Erythroblast (primary cell): ENCODE data around the gene ITPK1.

Experiments used
- GATA1 ChIP-seq: IDR thresholded peaks from 2 replicates; pipeline ENCODE4 v1.6.1; 2011; ENCODE audit warnings: low read depth, mild to moderate bottlenecking, control low read depth, low read length, moderate library complexity
- POLR2A ChIP-seq: IDR thresholded peaks from 2 replicates; pipeline ENCODE4 v1.6.1; 2011; ENCODE audit warnings: mild to moderate bottlenecking, low read length

DNA sequence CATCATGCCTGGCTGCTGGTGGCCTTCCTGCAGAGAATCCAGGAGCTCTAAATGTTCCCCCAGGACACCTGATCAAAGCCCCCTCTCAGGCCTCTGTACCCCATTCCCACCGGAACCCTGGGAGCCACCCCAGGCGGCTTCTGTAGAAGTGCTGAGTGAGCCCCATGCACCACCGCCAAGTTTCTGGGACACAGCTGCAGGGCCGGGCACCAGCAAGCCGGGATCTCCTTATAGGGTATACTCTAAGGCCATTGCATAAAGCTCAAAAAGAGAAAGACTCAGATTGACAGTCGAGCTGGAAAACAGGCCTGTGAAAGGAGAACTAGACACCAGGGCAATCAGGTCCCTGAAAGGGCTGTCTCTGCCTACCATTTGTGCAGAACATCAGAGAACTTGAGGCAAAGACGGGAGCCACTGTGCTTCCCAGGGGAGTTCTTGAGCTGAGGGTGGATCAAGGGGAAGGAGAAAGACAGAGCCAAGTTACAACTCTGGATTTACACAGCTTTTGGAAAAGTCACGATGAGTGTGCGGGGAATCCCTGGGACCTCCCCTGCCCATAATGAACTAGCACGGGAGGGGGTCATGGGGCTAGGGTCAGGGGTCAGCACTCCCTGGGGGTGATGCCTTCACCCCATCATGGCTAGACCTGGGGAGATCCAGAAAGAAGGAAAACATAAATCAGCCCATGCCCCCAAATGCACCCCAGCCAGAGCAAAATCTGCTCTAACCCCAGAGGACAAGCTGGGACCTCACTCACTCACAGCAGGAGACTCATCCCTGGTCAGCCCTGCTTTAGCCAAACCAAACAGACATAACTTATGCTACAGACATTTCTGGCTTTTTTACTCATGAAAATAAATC lies 51.1 kb downstream of the ITPK1 start:
- TF ChIP-seq GATA1 (no peak), POLR2A (no peak)
